GM23248 (cell line): ENCODE data around the gene RANBP9.

Experiments used
- EZH2 ChIP-seq: fragments of 200-600 bp; sonication (generic); IDR thresholded peaks from 2 replicates; pipeline ENCODE4 v1.6.1; 2018; ENCODE audit warnings: antibody characterized with exemption, mild to moderate bottlenecking; ENCODE audit not compliant: insufficient read depth, poor library complexity, severe bottlenecking
- EZH2phosphoT487 ChIP-seq: fragments of 200-600 bp; sonication (generic); IDR thresholded peaks from 2 replicates; pipeline ENCODE4 v1.6.1; 2018; ENCODE audit warnings: antibody characterized with exemption, moderate library complexity, mild to moderate bottlenecking, low read depth; ENCODE audit not compliant: insufficient read depth

GRCh38 chr6:13698715-13699114 lies 12.9 kb downstream of the RANBP9 start:
- TF ChIP-seq EZH2 (no peak), EZH2phosphoT487 (no peak)
